Brain microvascular endothelial cell (primary cell): ENCODE data around the gene ASAP3.

Experiments
- DNase-seq: peaks from one replicate; pipeline ENCODE4 v3.0.0-alpha.2; 2020
- H3K27ac ChIP-seq: fragments of 250-450 bp; sonication (Bioruptor Pico); 2 replicates; pipeline ENCODE4 v1.5.1; 2020; ENCODE audit warnings: mild to moderate bottlenecking, moderate library complexity
- H3K27me3 ChIP-seq: fragments of 250-450 bp; sonication (Bioruptor Pico); replicated peaks from 2 replicates; pipeline ENCODE4 v1.5.1; 2020; ENCODE audit warnings: mild to moderate bottlenecking
- H3K36me3 ChIP-seq: fragments of 250-450 bp; sonication (Bioruptor Pico); replicated peaks from 2 replicates; pipeline ENCODE4 v1.5.1; 2020; ENCODE audit warnings: mild to moderate bottlenecking
- H3K4me3 ChIP-seq: 2 replicates; pipeline ENCODE4 v1.5.1; 2011; ENCODE audit warnings: low read depth, mild to moderate bottlenecking, control low read depth, low read length, moderate library complexity
- in situ Hi-C: cut with HindIII; loops from 2 replicates; pipeline ENCODE4 v1.10.0; 2017; ENCODE audit warnings: low sequenced_read_pairs, low pct_ligation_motif_present
- TF ChIP-seq, protein P1 (sequence below): IDR thresholded peaks from 2 replicates; pipeline ENCODE4 v1.5.1; 2011; ENCODE audit warnings: low read depth, mild to moderate bottlenecking, moderate library complexity, low read length, control low read depth, inconsistent platforms; ENCODE audit errors: missing control alignments

The ASAP3 gene

DNA sequence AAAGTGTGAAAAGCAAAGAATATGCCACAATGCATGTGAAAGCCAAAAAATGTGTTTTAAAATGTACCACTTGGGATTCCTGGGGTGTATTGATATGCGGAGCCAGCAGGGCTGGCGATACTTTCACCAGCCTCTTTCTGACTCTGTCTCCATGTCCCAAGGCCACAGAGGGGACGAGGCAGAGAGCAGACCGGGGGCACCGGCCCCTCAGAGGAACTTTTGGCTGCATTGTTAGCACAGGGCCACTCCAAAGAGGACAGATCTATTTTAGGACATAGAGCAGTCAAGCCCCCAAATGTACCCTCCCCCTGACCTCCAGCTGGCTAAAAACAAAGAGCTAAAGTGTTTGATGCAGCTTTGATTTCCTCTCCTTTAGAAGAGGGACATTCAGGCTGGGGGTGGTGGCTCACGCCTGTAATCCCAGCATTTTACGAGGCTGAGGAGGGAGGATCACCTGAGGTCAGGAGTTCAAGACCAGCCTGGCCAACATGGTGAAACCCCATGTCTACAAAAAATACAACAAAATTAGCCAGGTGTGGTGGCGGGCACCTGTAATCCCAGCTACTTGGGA, 88.7 kb downstream of the ASAP3 start:
- TF ChIP-seq, protein P1, sequence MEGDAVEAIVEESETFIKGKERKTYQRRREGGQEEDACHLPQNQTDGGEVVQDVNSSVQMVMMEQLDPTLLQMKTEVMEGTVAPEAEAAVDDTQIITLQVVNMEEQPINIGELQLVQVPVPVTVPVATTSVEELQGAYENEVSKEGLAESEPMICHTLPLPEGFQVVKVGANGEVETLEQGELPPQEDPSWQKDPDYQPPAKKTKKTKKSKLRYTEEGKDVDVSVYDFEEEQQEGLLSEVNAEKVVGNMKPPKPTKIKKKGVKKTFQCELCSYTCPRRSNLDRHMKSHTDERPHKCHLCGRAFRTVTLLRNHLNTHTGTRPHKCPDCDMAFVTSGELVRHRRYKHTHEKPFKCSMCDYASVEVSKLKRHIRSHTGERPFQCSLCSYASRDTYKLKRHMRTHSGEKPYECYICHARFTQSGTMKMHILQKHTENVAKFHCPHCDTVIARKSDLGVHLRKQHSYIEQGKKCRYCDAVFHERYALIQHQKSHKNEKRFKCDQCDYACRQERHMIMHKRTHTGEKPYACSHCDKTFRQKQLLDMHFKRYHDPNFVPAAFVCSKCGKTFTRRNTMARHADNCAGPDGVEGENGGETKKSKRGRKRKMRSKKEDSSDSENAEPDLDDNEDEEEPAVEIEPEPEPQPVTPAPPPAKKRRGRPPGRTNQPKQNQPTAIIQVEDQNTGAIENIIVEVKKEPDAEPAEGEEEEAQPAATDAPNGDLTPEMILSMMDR, result no peak
- H3K27ac ChIP-seq, result no peak overlapping the region
- no peak overlapping the region for H3K4me3 ChIP-seq
- no peak for DNase-seq
- in situ Hi-C loops, result no loop called here
- H3K36me3 ChIP-seq, result no peaks in the 10 kb centered on the region
- H3K27me3 ChIP-seq, result no peaks in the 10 kb centered on the region

DNA sequence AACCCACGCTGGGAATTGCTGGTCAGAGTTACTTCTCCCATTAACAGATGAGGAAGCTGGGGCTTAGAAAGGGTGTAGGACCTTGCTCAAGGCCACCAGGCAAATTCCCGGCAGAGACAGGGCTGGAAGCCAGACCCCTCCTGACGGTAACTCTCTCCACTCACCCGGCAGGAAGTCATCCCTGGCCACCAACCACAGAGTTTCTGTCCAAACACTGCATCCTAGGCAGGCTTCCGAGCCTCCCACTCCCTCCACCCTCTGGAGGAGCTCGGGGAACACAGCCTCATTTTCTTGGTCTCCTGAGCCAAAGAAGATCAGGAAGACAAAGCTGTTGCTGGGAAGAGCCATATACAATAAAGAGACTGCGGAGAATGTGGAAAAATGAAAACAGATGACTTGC, 89.3 kb downstream of the ASAP3 start:
- in situ Hi-C loops, result no loop called here
- peak; percentile 47 for DNase-seq
- H3K36me3 ChIP-seq, result no peaks in the 10 kb centered on the region
- TF ChIP-seq, protein P1, result peak; percentile 27
- H3K27me3 ChIP-seq, result no peaks in the 10 kb centered on the region
- H3K27ac ChIP-seq, result peak overlapping the region; percentile 49
- H3K4me3 ChIP-seq, result no peak overlapping the region

DNA sequence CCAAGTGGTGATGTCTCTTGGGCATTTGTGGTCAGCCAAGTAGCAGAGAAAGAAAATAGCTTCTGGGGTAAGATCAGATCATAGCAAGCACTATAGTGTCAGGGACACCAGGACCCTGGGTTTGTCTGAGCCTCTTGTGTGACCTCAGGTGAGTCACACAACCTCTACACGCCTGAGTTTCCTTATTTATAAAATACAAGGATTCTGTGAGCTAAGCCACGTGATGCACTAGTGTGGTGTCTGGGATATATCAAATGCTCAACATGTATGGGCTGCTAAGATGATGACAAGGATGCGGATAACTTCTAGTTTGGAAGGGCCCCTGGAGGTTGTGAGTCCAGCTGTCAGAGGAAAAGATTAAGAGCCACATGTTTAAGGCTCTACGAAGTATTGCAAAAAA, 89.8 kb downstream of the ASAP3 start:
- Histone ChIP-seq H3K27ac (peak overlapping the region; percentile 49), H3K36me3 (no peaks in the 10 kb centered on the region), H3K27me3 (no peaks in the 10 kb centered on the region), H3K4me3 (no peak overlapping the region)
- peak; percentile 76 for DNase-seq
- TF ChIP-seq, protein P1, result no peak
- in situ Hi-C loops, result no loop called here

DNA sequence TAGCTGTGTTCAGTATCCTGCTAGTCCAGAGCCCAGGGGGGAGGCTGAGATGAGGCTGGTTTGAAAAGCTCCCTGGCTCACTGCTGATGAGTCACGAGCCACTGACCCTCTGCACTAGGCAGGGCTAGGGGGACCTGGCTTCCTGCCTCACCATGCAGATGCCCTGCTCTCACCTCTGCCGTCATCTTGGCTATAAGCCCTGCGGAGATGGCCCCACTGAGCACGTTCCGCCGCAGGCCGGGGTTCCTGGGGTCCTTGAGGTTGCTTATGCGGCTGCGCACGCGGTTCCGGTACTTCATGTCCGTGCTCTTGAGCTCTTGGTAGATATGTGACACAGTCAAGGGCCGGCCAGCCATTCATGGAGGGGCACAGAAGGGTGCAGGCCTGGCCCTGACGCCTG, 90.3 kb downstream of the ASAP3 start:
- in situ Hi-C loops, result no loop called here
- H3K4me3 ChIP-seq, result no peak overlapping the region
- H3K36me3 ChIP-seq, result no peaks in the 10 kb centered on the region
- DNase-seq, result peak; percentile 56
- no peaks in the 10 kb centered on the region for H3K27me3 ChIP-seq
- TF ChIP-seq, protein P1, result no peak
- H3K27ac ChIP-seq, result peak overlapping the region; percentile 49

DNA sequence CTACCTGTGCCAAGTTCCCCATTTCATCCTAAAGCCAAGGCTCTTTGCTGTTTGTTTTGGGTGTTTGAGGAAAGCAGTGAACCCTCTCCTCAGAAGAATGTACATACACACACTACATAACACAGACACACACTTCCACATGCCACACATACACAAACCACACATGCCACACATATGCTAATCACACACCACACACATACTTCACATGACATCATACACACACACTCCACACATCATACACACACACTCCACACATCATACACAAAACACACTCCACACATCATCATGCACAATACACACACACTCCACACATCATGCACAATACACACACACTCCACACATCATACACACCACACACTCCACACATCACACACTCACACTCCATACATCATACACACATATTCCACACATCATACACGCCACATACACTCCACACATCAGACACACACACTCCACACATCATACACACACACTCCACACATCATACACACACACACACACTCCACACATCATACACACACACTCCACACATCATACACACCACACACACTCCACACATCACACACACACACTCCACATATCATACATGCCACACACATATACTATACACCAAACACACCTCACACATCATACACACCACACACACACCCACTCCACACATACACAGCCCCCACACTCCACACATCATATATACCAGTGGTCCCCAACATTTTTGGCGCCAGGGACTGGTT, 91.7 kb downstream of the ASAP3 start:
- no peaks in the 10 kb centered on the region for H3K36me3 ChIP-seq
- TF ChIP-seq, protein P1, result no peak
- H3K27ac ChIP-seq, result no peak overlapping the region
- H3K4me3 ChIP-seq, result no peak overlapping the region
- in situ Hi-C loops, result no loop called here
- H3K27me3 ChIP-seq, result no peaks in the 10 kb centered on the region
- no peak for DNase-seq

DNA sequence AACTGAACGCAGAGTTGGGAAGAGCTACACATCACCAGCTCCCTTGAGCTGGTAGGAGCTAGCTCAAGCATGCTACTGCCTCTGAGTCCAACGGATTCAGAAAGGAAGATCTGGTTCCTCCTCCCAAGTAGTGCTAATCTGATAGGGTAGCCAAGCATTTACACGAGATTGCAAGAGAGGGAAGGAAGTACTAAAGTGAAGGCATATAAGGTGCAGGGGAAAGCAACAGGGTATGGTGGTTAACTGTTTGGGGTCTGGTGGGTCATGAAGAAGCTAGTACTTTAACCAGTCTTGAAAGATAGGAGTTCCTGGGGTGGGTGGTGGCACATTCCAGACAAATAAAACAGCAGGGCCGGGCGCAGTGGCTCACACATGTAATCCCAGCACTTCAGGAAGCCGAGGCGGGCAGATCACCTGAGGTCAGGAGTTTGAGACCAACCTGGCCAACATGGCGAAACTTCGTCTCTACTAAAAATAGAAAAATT, 94.1 kb downstream of the ASAP3 start:
- Histone ChIP-seq H3K27me3 (no peaks in the 10 kb centered on the region), H3K27ac (no peak overlapping the region), H3K36me3 (no peaks in the 10 kb centered on the region), H3K4me3 (no peak overlapping the region)
- in situ Hi-C loops, result no loop called here
- TF ChIP-seq, protein P1, result no peak
- DNase-seq, result no peak
